DOHH2 (cell line): ENCODE measurements around the gene ZNF862.

ENCODE experiments used
- EZH2phosphoT487 ChIP-seq: fragments of 200-600 bp; sonication (generic); IDR thresholded peaks from 2 replicates; pipeline ENCODE4 v1.6.1; 2017; ENCODE audit warnings: borderline replicate concordance, mild to moderate bottlenecking, antibody characterized with exemption, low read length, moderate library complexity, mixed read lengths
- TF ChIP-seq, protein P1 (sequence below): fragments of 200-600 bp; sonication (generic); IDR thresholded peaks from one replicate; pipeline ENCODE4 v1.5.1; 2014; ENCODE audit warnings: antibody characterized with exemption, mild to moderate bottlenecking, low read depth, low read length; ENCODE audit not compliant: poor library complexity, severe bottlenecking

GRCh38 chr7:149794661-149795060 lies 43.5 kb upstream of the ZNF862 start:
- TF ChIP-seq, protein P1, sequence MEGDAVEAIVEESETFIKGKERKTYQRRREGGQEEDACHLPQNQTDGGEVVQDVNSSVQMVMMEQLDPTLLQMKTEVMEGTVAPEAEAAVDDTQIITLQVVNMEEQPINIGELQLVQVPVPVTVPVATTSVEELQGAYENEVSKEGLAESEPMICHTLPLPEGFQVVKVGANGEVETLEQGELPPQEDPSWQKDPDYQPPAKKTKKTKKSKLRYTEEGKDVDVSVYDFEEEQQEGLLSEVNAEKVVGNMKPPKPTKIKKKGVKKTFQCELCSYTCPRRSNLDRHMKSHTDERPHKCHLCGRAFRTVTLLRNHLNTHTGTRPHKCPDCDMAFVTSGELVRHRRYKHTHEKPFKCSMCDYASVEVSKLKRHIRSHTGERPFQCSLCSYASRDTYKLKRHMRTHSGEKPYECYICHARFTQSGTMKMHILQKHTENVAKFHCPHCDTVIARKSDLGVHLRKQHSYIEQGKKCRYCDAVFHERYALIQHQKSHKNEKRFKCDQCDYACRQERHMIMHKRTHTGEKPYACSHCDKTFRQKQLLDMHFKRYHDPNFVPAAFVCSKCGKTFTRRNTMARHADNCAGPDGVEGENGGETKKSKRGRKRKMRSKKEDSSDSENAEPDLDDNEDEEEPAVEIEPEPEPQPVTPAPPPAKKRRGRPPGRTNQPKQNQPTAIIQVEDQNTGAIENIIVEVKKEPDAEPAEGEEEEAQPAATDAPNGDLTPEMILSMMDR, result no peak
- TF ChIP-seq EZH2phosphoT487, result no peak
